Brain microvascular endothelial cell (primary cell): ENCODE measurements around the gene TXNL1.
"Not testable (repeated sequence)": the region's sequence is repeated elsewhere in the genome, so short reads cannot be mapped to it uniquely, and the experiment has no call there.

ENCODE experiments used
- DNase-seq: peaks from one replicate; pipeline ENCODE4 v3.0.0-alpha.2; 2020
- H3K27ac ChIP-seq: fragments of 250-450 bp; sonication (Bioruptor Pico); 2 replicates; pipeline ENCODE4 v1.5.1; 2020; ENCODE audit warnings: mild to moderate bottlenecking, moderate library complexity
- H3K27me3 ChIP-seq: fragments of 250-450 bp; sonication (Bioruptor Pico); replicated peaks from 2 replicates; pipeline ENCODE4 v1.5.1; 2020; ENCODE audit warnings: mild to moderate bottlenecking
- H3K36me3 ChIP-seq: fragments of 250-450 bp; sonication (Bioruptor Pico); replicated peaks from 2 replicates; pipeline ENCODE4 v1.5.1; 2020; ENCODE audit warnings: mild to moderate bottlenecking
- H3K4me3 ChIP-seq: 2 replicates; pipeline ENCODE4 v1.5.1; 2011; ENCODE audit warnings: low read depth, mild to moderate bottlenecking, control low read depth, low read length, moderate library complexity
- in situ Hi-C: cut with HindIII; loops from 2 replicates; pipeline ENCODE4 v1.10.0; 2017; ENCODE audit warnings: low sequenced_read_pairs, low pct_ligation_motif_present
- TF ChIP-seq, protein P1 (sequence below): IDR thresholded peaks from 2 replicates; pipeline ENCODE4 v1.5.1; 2011; ENCODE audit warnings: low read depth, mild to moderate bottlenecking, moderate library complexity, low read length, control low read depth, inconsistent platforms; ENCODE audit errors: missing control alignments

TXNL1 gene

DNA sequence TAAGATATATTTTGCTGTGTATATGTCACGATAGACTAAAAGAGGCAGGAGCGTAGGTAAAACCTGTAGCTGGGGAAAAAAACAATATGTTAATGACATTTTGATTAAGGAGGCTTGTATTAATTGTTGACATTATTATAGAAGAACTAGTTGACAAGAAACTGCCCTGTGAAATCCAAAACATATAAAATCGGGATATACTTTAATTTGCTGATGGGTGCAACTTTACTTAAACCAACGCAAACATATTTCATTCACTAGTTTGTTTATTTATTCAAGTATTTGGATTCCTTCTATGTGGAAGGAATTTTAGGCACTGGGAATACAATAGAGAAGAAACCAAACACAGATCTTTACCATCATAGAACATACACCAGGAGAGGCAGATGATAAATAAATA is 20.7 kb upstream of the TXNL1 start:
- Histone ChIP-seq H3K27ac (no peak overlapping the region), H3K36me3 (no peaks in the 10 kb centered on the region), H3K27me3 (no peaks in the 10 kb centered on the region), H3K4me3 (no peak overlapping the region)
- no peak for DNase-seq
- TF ChIP-seq, protein P1, sequence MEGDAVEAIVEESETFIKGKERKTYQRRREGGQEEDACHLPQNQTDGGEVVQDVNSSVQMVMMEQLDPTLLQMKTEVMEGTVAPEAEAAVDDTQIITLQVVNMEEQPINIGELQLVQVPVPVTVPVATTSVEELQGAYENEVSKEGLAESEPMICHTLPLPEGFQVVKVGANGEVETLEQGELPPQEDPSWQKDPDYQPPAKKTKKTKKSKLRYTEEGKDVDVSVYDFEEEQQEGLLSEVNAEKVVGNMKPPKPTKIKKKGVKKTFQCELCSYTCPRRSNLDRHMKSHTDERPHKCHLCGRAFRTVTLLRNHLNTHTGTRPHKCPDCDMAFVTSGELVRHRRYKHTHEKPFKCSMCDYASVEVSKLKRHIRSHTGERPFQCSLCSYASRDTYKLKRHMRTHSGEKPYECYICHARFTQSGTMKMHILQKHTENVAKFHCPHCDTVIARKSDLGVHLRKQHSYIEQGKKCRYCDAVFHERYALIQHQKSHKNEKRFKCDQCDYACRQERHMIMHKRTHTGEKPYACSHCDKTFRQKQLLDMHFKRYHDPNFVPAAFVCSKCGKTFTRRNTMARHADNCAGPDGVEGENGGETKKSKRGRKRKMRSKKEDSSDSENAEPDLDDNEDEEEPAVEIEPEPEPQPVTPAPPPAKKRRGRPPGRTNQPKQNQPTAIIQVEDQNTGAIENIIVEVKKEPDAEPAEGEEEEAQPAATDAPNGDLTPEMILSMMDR = no peak
- in situ Hi-C loops = no loop called here

GRCh38 chr18:56658261-56658660 is 19.9 kb upstream of the TXNL1 start:
- no peak for DNase-seq
- Histone ChIP-seq H3K4me3 (no peak overlapping the region), H3K27ac (no peak overlapping the region), H3K27me3 (no peaks in the 10 kb centered on the region), H3K36me3 (no peaks in the 10 kb centered on the region)
- in situ Hi-C loops = no loop called here
- TF ChIP-seq, protein P1 = no peak

DNA sequence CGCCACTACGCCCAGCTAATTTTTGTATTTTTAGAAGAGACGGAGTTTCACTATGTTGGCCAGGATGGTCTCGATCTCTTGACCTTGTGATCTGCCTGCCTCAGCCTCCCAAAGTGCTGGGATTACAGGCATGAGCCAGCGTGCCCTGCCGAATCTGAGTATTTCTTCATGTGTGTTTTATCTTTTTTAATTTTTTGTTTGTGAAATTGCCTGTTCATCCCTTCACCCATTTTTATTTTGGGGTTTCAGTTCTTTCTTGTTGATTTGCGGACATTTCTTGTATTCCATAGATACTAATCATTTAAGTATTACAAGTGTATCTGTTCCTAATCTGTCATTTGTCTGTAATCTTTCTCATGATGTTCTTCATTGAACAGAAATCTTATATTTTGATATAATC is 15.9 kb upstream of the TXNL1 start:
- H3K27me3 ChIP-seq, H3K27ac ChIP-seq, DNase-seq, H3K36me3 ChIP-seq, in situ Hi-C loops, H3K4me3 ChIP-seq: not testable (repeated sequence)

DNA sequence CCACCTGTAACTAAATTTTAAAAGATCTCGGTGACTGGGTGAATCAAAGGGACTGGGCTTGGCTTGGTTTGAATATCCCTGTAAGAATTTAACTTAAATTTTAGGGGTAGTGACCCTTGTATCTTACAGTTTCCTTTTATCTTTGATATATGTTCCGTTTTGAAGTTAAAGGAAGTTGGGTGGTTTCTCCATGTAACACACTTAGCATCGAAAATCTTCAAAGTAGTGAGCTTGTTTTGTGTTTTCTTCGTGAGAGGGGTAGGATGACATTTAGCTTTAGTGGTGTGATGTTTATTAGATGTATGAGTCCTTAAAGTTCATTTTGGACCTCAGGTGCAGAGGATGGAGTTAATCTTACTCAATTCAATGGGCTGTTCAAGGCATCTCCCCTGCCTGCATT is 14.4 kb upstream of the TXNL1 start:
- Histone ChIP-seq H3K27me3 (no peaks in the 10 kb centered on the region), H3K27ac (no peak overlapping the region), H3K36me3 (no peaks in the 10 kb centered on the region), H3K4me3 (no peak overlapping the region)
- TF ChIP-seq, protein P1 = no peak
- in situ Hi-C loops = no loop called here
- no peak for DNase-seq

DNA sequence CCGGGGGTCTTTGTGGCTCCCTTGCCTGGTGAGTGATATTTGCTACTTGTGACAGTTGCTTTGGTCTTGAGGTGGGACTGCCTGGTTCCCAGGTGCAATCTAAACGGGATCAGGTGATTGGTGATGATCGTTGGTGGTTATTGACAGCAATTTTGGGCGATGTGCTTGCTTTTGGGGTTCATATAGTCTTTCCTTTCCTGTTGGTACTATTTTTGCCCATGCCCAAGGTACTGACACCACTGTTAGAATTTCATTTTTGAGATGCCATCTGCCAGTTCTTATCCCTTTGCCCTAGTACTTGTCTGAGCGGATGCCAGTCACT is 13.3 kb upstream of the TXNL1 start:
- TF ChIP-seq, protein P1 = no peak
- no peak for DNase-seq
- in situ Hi-C loops = no loop called here
- Histone ChIP-seq H3K27me3 (no peaks in the 10 kb centered on the region), H3K27ac (no peak overlapping the region), H3K4me3 (peak overlapping the region; percentile 97), H3K36me3 (no peaks in the 10 kb centered on the region)

DNA sequence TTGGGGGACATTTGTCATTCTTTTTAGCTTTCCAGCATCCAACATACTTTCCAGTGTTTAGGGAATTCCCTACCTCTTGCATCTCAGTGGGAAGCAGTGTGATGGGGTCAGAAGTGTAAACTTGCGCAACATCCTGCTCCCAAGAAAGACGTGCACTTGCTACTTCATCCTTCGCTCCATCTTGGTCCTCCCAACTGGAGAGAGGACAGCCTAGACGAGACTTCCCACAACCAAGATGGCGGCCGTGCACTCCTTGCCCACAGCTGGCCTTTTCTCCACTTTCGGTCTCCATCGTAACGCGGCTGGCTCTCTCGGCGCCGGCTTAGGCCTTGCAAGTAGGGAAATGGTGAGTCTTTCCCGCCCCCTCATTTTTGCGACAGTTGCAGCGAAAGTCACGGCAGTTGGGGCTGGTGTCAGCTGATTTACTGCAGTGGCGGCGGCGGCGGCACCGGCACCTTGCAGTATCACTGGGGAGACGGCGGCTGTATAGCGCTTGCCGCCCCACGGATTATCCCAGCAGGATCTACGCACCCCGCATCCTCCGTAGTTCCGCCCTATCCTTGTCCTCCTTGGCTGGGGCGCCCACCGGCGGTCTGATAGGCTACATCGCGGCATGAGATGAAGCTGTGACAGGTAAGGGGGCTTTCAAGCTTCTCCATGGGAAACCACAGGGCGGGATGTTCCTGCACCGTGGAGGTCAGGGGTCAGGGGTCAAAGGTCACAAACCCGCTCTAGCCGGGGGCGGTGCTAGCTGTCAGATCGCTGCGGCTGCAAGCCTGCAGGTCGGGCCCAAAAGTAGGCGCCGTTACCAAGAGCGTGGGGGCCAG is 12.8 kb upstream of the TXNL1 start, which contains the start of gene WDR7:
Gene WDR7 (plus strand): TSS at position 416 of the 827 bp plus-strand sequence. CDS start 21,157 bp downstream, outside the sequence.
- TF ChIP-seq, protein P1 = peak; percentile 15
- no peaks in the 10 kb centered on the region for H3K27me3 ChIP-seq
- H3K36me3 ChIP-seq = no peaks in the 10 kb centered on the region
- H3K27ac ChIP-seq = peak within 1 kb of the TSS; percentile 45
- H3K4me3 ChIP-seq = peak within 1 kb of the TSS; percentile 97
- in situ Hi-C loops = no loop called here
- peak; percentile 99 for DNase-seq
